B cell (primary cell): ENCODE data around the gene TMED1. TPM values are rescaled to one million over a fixed set of nuclear protein-coding genes. Genes with fewer than 3 reads are reported as not detected.

ENCODE experiments used
- ATAC-seq: fragments of 200-7000 bp; cut with Tn5 transposase; one replicate; pipeline ENCODE4 v1.10.0; 2021; ENCODE audit warnings: low read depth, mild to moderate bottlenecking, moderate number of reproducible peaks, moderate library complexity
- CTCF ChIA-PET: fragments of 350-600 bp; sonication (Branson Sonifier 250); formaldehyde crosslinking; loops from one replicate; lab custom pipeline; 2021; ENCODE audit warnings: antibody characterized with exemption, inconsistent platforms; lab: Charles Lee
- POLR2A ChIA-PET: fragments of 350-600 bp; sonication (Branson Sonifier 250); formaldehyde crosslinking; loops from one replicate; lab custom pipeline; 2021; ENCODE audit warnings: antibody characterized with exemption; lab: Charles Lee
- DNase-seq: peaks from one replicate; pipeline ENCODE4 v3.0.0; 2013
- H2AFZ ChIP-seq: 2 replicates; pipeline ENCODE4 v1.6.1; 2012; ENCODE audit warnings: mild to moderate bottlenecking, low read depth, low read length; ENCODE audit not compliant: insufficient read depth, poor library complexity, severe bottlenecking
- H3K27ac ChIP-seq, 2 donors: 1 replicate in 1 of 2; 2 replicates in 1 of 2; pipeline ENCODE4 v1.5.1; 2012 to 2013; ENCODE audit warnings: low read length in 2 of 2, mild to moderate bottlenecking in 2 of 2, moderate library complexity in 1 of 2
- H3K27me3 ChIP-seq, 4 experiments: fragments of 200-600 bp in 1 of 4; sonication (generic) in 1 of 4; replicated peaks in 1 of 4; 1 replicate in 2 of 4; 2 replicates in 2 of 4; pipeline versions ENCODE4 v1.6.1 to v1.7.0; 2013 to 2016; ENCODE audit warnings: low read length in 3 of 4, mild to moderate bottlenecking in 2 of 4, mixed read lengths in 1 of 4, moderate library complexity in 1 of 4; ENCODE audit not compliant: insufficient read depth in 4 of 4, control insufficient read depth in 3 of 4; ENCODE audit errors: control extremely low read depth in 1 of 4
- H3K36me3 ChIP-seq, 2 experiments: replicated peaks in 1 of 2; 1 replicate in 1 of 2; 2 replicates in 1 of 2; pipeline versions ENCODE4 v1.6.1 to v1.7.1; 2013; ENCODE audit warnings: low read length in 1 of 2; ENCODE audit not compliant: insufficient read depth in 2 of 2, control insufficient read depth in 1 of 2; ENCODE audit errors: control extremely low read depth in 1 of 2, extremely low read depth in 1 of 2
- H3K4me1 ChIP-seq, 2 donors: fragments of 200-600 bp in 1 of 2; sonication (generic) in 1 of 2; 1 replicate in 1 of 2; 2 replicates in 1 of 2; pipeline versions ENCODE4 v1.5.1 to v1.6.1; 2013 to 2017; ENCODE audit warnings: low read length in 2 of 2; ENCODE audit not compliant: control insufficient read depth in 2 of 2, insufficient read depth in 2 of 2
- H3K4me2 ChIP-seq: replicated peaks from 2 replicates; pipeline ENCODE3; 2012; ENCODE audit warnings: mild to moderate bottlenecking, low read depth, low read length; ENCODE audit not compliant: poor library complexity, severe bottlenecking
- H3K4me3 ChIP-seq, 5 experiments: fragments of 200-600 bp in 1 of 5; sonication (generic) in 1 of 5; 1 replicate in 3 of 5; 2 replicates in 2 of 5; pipeline versions ENCODE4 v1.5.1 to v1.7.0; 2011 to 2016; ENCODE audit warnings: low read length in 4 of 5, mild to moderate bottlenecking in 4 of 5, low read depth in 2 of 5, control low read depth in 1 of 5, moderate library complexity in 1 of 5; ENCODE audit not compliant: insufficient read depth in 1 of 5; ENCODE audit errors: control extremely low read depth in 1 of 5, extremely low read depth in 1 of 5
- H3K79me2 ChIP-seq: fragments of 200-600 bp; sonication (generic); one replicate; pipeline ENCODE4 v1.6.0; 2016; ENCODE audit warnings: low read length; ENCODE audit not compliant: control insufficient read depth, insufficient read depth
- H3K9ac ChIP-seq: fragments of 200-600 bp; sonication (generic); 2 replicates; pipeline ENCODE4 v1.6.1; 2017; ENCODE audit warnings: mild to moderate bottlenecking, low read length, moderate library complexity
- H3K9me3 ChIP-seq, 3 donors: one replicate each; pipeline versions ENCODE4 v1.6.1 to v1.7.1; 2013; ENCODE audit warnings: low read length in 2 of 3; ENCODE audit not compliant: control insufficient read depth in 2 of 3, insufficient read depth in 1 of 3; ENCODE audit errors: control extremely low read depth in 1 of 3
- H4K20me1 ChIP-seq: 2 replicates; pipeline ENCODE4 v1.6.0; 2012; ENCODE audit warnings: mild to moderate bottlenecking, low read length; ENCODE audit not compliant: insufficient read depth, control insufficient read depth, poor library complexity, severe bottlenecking
- H3K27ac Mint-ChIP-seq: one replicate; pipeline ENCODE4 v1.8.0; 2021; ENCODE audit warnings: mixed read lengths
- H3K27me3 Mint-ChIP-seq: one replicate; pipeline ENCODE4 v1.8.0; 2021; ENCODE audit warnings: mixed read lengths
- H3K4me1 Mint-ChIP-seq: one replicate; pipeline ENCODE4 v1.8.0; 2021; ENCODE audit warnings: mixed read lengths
- H3K4me3 Mint-ChIP-seq: one replicate; pipeline ENCODE4 v1.8.0; 2021; ENCODE audit warnings: mixed read lengths
- H3K9me3 Mint-ChIP-seq: one replicate; pipeline ENCODE4 v1.8.0; 2022; ENCODE audit warnings: mixed read lengths; ENCODE audit not compliant: insufficient read depth
- CTCF ChIP-seq: fragments of 200-600 bp; IDR thresholded peaks from one replicate; pipeline ENCODE4 v1.8.0; 2022; ENCODE audit warnings: antibody characterized with exemption, mild to moderate bottlenecking
- EZH2 ChIP-seq: IDR thresholded peaks from 2 replicates; pipeline ENCODE4 v1.6.1; 2012; ENCODE audit warnings: borderline replicate concordance, low read depth, mild to moderate bottlenecking, moderate library complexity, low read length; ENCODE audit not compliant: insufficient read depth, poor library complexity, severe bottlenecking
- WGBS: methylation state at CpG from one replicate; pipeline ENCODE4 v1.1.5; 2013; ENCODE audit warnings: missing lambda C conversion rate; ENCODE audit not compliant: insufficient coverage; 5-methylcytosine and 5-hydroxymethylcytosine counted together
- intact Hi-C: fragments of 100-400 bp; cut with micrococcal nuclease; formaldehyde crosslinking; loops from one replicate; pipeline ENCODE4 v1.10.0; 2022
- polyA plus RNA-seq: library from polyadenylated mRNA; depleted of rRNA; stranded (reverse); fragments of >200 nt; gene quantifications from 2 replicates; pipeline ENCODE4 v1.2.3, GENCODE V29; 2012
- total RNA-seq, 2 donors: library from RNA; stranded (reverse); fragments of 120-200 nt in 1 of 2; gene quantifications; 1 replicate in 1 of 2; 2 replicates in 1 of 2; pipeline versions ENCODE4 v1.2.3 to v1.2.4, GENCODE V29; 2013 to 2022

Gene TMED1
- total and polyA plus RNA-seq, 2 donors (not counting 1 experiment from before 2014, with no cell fraction given) = 10.8 to 14.7 TPM

GRCh38 chr19:10802479-10802878, 33.5 kb downstream of the TMED1 start:
- Mint-ChIP-seq H3K4me3 (no peak overlapping the region), H3K27ac (no peak overlapping the region), H3K27me3 (no peaks in the 10 kb centered on the region), H3K9me3 (no peaks in the 10 kb centered on the region), H3K4me1 (peaks cover 9% of the 10 kb centered on the region)
- DNase-seq (no peak), ATAC-seq (no peak)
- peaks cover 8% of the 10 kb centered on the region for H4K20me1 ChIP-seq
- H3K36me3 ChIP-seq = peaks cover 10 to 73% of the 10 kb centered on the region in 2 experiments
- no peak overlapping the region for H3K4me2 ChIP-seq
- H3K79me2 ChIP-seq = peaks cover 27% of the 10 kb centered on the region
- no peak overlapping the region for H3K9ac ChIP-seq
- ChIA-PET POLR2A (interaction anchor here (0.5 kb wide), 1 partner anchor 172 kb away, joined by 3 read pairs; no protein-coding TSS in a partner anchor), CTCF (interaction anchor here (1.2 kb wide), 1 partner anchor 103 kb away, joined by 3 read pairs; no protein-coding TSS in a partner anchor)
- intact Hi-C loops = no loop called here
- no peak for TF ChIP-seq EZH2
- TF ChIP-seq CTCF = no peak
- no peak overlapping the region for H3K4me3 ChIP-seq
- no peak overlapping the region for H2AFZ ChIP-seq
- 93% methylated on average over 5 of the region's 5 CpGs for WGBS
- peaks cover 0 to 7% of the 10 kb centered on the region in 2 donors for H3K4me1 ChIP-seq
- H3K9me3 ChIP-seq = no peaks in the 10 kb centered on the region
- no peak overlapping the region for H3K27ac ChIP-seq
- no peaks in the 10 kb centered on the region for H3K27me3 ChIP-seq

- no peaks in the 10 kb centered on the region for H3K27me3 ChIP-seq
- H4K20me1 ChIP-seq = peaks cover 19% of the 10 kb centered on the region
- no peak overlapping the region for H2AFZ ChIP-seq
- Mint-ChIP-seq H3K4me3 (no peak overlapping the region), H3K27me3 (no peaks in the 10 kb centered on the region), H3K27ac (no peak overlapping the region), H3K4me1 (peaks cover 13% of the 10 kb centered on the region), H3K9me3 (no peaks in the 10 kb centered on the region)
- H3K9me3 ChIP-seq = no peaks in the 10 kb centered on the region
- peaks cover 37% of the 10 kb centered on the region for H3K79me2 ChIP-seq
- ChIA-PET CTCF (interaction anchor here (1.4 kb wide), 1 partner anchor 83 kb away, joined by 8 read pairs; the partner anchor contains the start of gene DNM2), POLR2A (interaction anchor here (0.7 kb wide), 1 partner anchor 63 kb away, joined by 5 read pairs; no protein-coding TSS in a partner anchor)
- peaks cover 0 to 16% of the 10 kb centered on the region in 2 donors for H3K4me1 ChIP-seq
- no peak overlapping the region for H3K27ac ChIP-seq
- no peak overlapping the region for H3K4me3 ChIP-seq
- ATAC-seq (no peak), DNase-seq (no peak)
- intact Hi-C loops = no loop called here
- peaks cover 10 to 86% of the 10 kb centered on the region in 2 experiments for H3K36me3 ChIP-seq
- TF ChIP-seq EZH2 = no peak
- no peak for TF ChIP-seq CTCF
- no peak overlapping the region for H3K4me2 ChIP-seq
- H3K9ac ChIP-seq = no peak overlapping the region
- WGBS = 97% methylated on average over 9 of the region's 9 CpGs
Observed at GRCh38 chr19:10800488-10800887, 35.5 kb downstream of the TMED1 start.
